Mucosa of descending colon (tissue), 3 donors: ENCODE data around the gene CMAS. TPM values are rescaled to one million over a fixed set of nuclear protein-coding genes. Genes with fewer than 3 reads are reported as not detected.
A peak's percentile ranks its signal among the peaks of the same experiment; 100 is the strongest.

Experiments
- ATAC-seq: fragments of 200-7000 bp; cut with Tn5 transposase; one replicate; pipeline ENCODE4 v1.9.1; 2020; ENCODE audit warnings: mild to moderate bottlenecking, moderate library complexity
- DNase-seq, 3 donors: peaks; one replicate each; pipeline ENCODE4 v3.0.0-alpha.2; 2020
- H3K36me3 ChIP-seq: fragments of 200-600 bp; one replicate; pipeline ENCODE4 v1.8.0; 2021; ENCODE audit warnings: low read depth, mild to moderate bottlenecking
- H3K4me1 ChIP-seq: fragments of 200-600 bp; one replicate; pipeline ENCODE4 v1.8.0; 2021; ENCODE audit warnings: low read depth, mild to moderate bottlenecking
- H3K4me3 ChIP-seq: fragments of 200-600 bp; one replicate; pipeline ENCODE4 v1.8.0; 2021; ENCODE audit warnings: mild to moderate bottlenecking
- H3K9me3 ChIP-seq: fragments of 200-600 bp; one replicate; pipeline ENCODE4 v1.8.0; 2021; ENCODE audit warnings: mild to moderate bottlenecking
- intact Hi-C, 2 donors: fragments of 100-400 bp; cut with DNase I in 1 of 2; cut with micrococcal nuclease in 1 of 2; formaldehyde crosslinking; loops; one replicate each; pipeline versions ENCODE4 v1.11.0 to v1.11.1; 2022; cut with DNase I, micrococcal nuclease
- total RNA-seq, 3 donors: library from RNA; stranded (reverse); fragmentation: NEBNext Ultra II Directional in 2 of 3; extraction: Animal tissue kit (Norgen Biotek cat#: 25700) in 2 of 3; gene quantifications; one replicate each; pipeline versions ENCODE4 v1.2.1 to v1.2.4, GENCODE V29; 2021 to 2023
- TF ChIP-seq, protein P1 (sequence below): fragments of 200-600 bp; IDR thresholded peaks from one replicate; pipeline ENCODE4 v1.8.0; 2022; ENCODE audit warnings: antibody characterized with exemption, mild to moderate bottlenecking
- donor health status: DM: no; HTN: no; CAD: no; lungs with moderate emphysema.
- donor health status: DM: no; HTN: no; CAD: no.
- donor health status: DM: no; HTN: yes; CAD: no.

Gene CMAS
- total RNA-seq, 3 donors from 2014 or later: 70.1 to 139 (median 121) TPM

DNA sequence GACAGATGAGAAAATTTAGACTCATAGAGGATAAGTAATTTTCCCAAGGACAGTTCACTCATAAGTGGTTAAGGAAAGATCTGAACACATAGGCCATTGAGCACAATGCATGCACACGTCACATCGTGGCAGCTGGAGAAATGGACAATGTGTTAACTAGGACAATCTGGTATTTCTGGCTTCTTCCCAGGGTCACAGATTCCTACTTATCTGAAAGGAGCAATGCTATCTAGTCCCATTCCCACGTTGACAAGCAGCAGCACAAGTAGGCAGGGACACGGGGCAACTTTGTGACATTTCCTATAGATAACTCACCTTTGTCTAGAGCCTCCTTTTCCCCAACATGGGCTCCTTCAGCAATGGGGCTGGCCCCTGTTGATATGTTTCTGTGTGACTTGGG is 6.7 kb upstream of the CMAS start:
- no peak for DNase-seq
- Histone ChIP-seq H3K4me3 (no peak overlapping the region), H3K4me1 (peaks cover 30% of the 10 kb centered on the region), H3K36me3 (no peaks in the 10 kb centered on the region), H3K9me3 (no peaks in the 10 kb centered on the region)
- ATAC-seq: no peak
- TF ChIP-seq, protein P1, sequence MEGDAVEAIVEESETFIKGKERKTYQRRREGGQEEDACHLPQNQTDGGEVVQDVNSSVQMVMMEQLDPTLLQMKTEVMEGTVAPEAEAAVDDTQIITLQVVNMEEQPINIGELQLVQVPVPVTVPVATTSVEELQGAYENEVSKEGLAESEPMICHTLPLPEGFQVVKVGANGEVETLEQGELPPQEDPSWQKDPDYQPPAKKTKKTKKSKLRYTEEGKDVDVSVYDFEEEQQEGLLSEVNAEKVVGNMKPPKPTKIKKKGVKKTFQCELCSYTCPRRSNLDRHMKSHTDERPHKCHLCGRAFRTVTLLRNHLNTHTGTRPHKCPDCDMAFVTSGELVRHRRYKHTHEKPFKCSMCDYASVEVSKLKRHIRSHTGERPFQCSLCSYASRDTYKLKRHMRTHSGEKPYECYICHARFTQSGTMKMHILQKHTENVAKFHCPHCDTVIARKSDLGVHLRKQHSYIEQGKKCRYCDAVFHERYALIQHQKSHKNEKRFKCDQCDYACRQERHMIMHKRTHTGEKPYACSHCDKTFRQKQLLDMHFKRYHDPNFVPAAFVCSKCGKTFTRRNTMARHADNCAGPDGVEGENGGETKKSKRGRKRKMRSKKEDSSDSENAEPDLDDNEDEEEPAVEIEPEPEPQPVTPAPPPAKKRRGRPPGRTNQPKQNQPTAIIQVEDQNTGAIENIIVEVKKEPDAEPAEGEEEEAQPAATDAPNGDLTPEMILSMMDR: no peak
- intact Hi-C loops: no loop called here

DNA sequence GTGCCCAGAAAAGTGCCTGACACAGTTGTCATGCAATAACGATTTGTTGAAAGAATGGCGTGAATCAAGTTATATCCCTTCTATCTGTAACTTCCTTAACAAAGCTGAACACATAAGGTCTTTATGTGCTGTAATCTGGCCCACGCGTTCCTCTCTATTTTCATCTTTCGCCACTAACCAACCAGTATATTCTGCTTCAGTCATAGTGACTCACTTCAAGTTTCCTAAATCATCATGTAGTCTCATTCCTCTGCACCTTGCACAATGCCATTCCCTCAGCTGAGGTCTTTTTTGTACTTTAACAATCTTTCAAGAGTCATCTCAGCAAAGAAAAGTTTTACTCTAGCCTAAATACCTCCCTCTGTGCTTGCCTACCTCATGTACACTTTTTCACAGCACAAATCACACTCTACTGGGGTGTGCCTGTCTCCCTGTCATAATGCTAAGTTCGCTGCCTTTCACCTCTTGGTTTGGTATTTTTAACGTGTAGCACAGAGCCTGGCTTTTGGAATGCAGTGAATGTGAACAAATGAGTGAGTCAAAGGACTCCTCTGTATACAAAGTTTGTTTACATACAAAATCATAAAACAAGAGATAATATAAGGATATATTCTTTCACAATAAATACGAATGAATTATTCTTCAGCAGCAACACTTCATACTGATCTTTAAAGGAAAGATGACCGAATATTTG is 2.9 kb upstream of the CMAS start:
- DNase-seq (peak in 1 of 3 donors; percentile 36), ATAC-seq (peak; percentile 8)
- H3K9me3 ChIP-seq: no peaks in the 10 kb centered on the region
- H3K4me3 ChIP-seq: no peak overlapping the region
- H3K36me3 ChIP-seq: no peaks in the 10 kb centered on the region
- TF ChIP-seq, protein P1: no peak
- intact Hi-C loops: no loop called here
- peaks cover 34% of the 10 kb centered on the region for H3K4me1 ChIP-seq

DNA sequence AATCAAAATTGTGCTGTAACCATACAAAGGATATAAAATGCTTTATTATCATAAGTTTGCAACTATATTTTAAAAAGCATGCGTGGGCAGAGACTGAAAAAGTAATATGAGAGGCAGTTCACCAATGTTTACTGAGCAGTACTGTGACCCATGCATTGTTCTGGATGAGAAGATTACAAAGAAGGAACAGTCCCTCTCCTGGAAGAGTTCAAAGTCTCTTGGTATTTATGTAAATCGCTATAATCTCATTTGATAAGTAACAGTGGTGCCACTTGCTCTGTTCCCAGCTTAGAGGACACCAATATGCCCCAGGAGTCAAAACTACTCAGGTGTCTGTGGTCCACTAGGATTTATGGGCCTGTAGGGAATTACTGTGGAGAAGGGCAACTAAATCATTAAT is 2.1 kb upstream of the CMAS start:
- H3K4me1 ChIP-seq: peaks cover 41% of the 10 kb centered on the region

DNA sequence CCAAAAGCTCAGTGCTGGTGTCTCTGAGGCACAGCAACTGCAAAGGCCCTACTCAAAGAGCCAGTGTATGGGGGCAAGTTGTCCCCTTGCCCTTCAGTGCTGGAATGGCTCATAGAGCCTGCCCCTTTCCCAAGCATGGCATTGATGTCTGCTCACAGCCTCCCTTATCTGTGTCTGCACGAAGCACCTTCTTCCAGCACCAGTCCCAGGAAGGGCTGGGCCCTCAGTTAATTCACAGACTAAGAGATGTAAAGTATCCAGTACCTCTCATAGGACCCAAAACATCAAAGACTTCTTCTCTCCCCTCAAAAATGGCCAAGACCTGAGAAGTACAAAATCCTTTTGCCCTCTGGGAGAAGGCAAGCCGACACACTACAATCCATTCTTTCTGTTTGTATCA is 1.6 kb upstream of the CMAS start:
- intact Hi-C loops: no loop called here
- no peaks in the 10 kb centered on the region for H3K36me3 ChIP-seq
- ATAC-seq (no peak), DNase-seq (peak in 2 of 3 donors; percentile 33 to 41)
- no peaks in the 10 kb centered on the region for H3K9me3 ChIP-seq
- H3K4me1 ChIP-seq: peaks cover 45% of the 10 kb centered on the region
- H3K4me3 ChIP-seq: no peak overlapping the region
- TF ChIP-seq, protein P1: no peak

More for the DNA sequence above, 2.1 kb upstream of the CMAS start:
- H3K4me3 ChIP-seq: no peak overlapping the region
- H3K9me3 ChIP-seq: no peaks in the 10 kb centered on the region
- peak in 1 of 3 donors; percentile 46 for DNase-seq
- TF ChIP-seq, protein P1: no peak
- peak; percentile 72 for ATAC-seq
- intact Hi-C loops: no loop called here
- H3K36me3 ChIP-seq: no peaks in the 10 kb centered on the region

DNA sequence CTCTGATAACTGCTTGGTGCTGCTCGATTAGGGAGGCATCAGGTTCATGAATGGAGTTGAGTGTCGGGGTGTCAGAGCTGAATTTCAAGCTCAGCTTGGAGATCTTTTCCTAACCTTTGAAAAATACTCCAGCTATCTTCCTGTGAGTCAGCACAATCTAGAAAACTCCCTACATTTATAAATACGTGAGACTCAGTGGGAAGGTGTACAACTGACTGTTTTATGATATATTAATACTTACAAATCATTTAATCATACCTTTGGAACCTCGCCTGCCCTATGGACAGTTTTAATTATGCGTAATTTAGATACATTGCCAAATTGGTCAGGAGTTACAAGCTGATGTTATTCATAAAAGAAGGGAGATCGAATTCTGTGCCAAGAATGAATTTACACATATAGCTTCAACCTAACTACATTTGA is 961 bp downstream of the CMAS start:
- no peaks in the 10 kb centered on the region for H3K9me3 ChIP-seq
- DNase-seq (no peak), ATAC-seq (peak; percentile 4)
- H3K4me3 ChIP-seq: peak overlapping the region; percentile 99
- intact Hi-C loops: no loop called here
- peaks cover 61% of the 10 kb centered on the region for H3K4me1 ChIP-seq
- TF ChIP-seq, protein P1: no peak
- H3K36me3 ChIP-seq: no peaks in the 10 kb centered on the region
